HepG2 (cell line): ENCODE data around the gene NEU4. TPM values are rescaled to one million over a fixed set of nuclear protein-coding genes. Genes with fewer than 3 reads are reported as not detected.

Experiments used
- AHDC1 ChIP-seq: sonication (generic); formaldehyde crosslinking; IDR thresholded peaks from 2 replicates; pipeline ENCODE4 v1.5.1; 2020; ENCODE audit warnings: mild to moderate bottlenecking, missing genetic modification reagents, borderline replicate concordance
- FIP1L1 ChIP-seq: fragments of 200-400 bp; formaldehyde crosslinking; IDR thresholded peaks from 2 replicates; pipeline ENCODE4 v1.6.1; 2018; ENCODE audit warnings: low read depth, mild to moderate bottlenecking, low read length, moderate library complexity, borderline replicate concordance; ENCODE audit not compliant: insufficient read depth
- FOSL2 ChIP-seq: sonication (generic); formaldehyde crosslinking; IDR thresholded peaks from 2 replicates; pipeline ENCODE4 v1.4.0; 2020; ENCODE audit warnings: missing genetic modification reagents
- GABPB1 ChIP-seq: IDR thresholded peaks from 2 replicates; pipeline ENCODE4 v1.6.1; 2016; ENCODE audit warnings: mild to moderate bottlenecking, missing genetic modification reagents, moderate library complexity, missing compliant biosample characterization
- MIER2 ChIP-seq: IDR thresholded peaks from 2 replicates; pipeline ENCODE4 v1.6.1; 2016; ENCODE audit warnings: missing biosample characterization, missing genetic modification reagents
- MYNN ChIP-seq: sonication (generic); formaldehyde crosslinking; IDR thresholded peaks from 2 replicates; pipeline ENCODE4 v1.4.0; 2020; ENCODE audit warnings: mild to moderate bottlenecking, low read depth, missing genetic modification reagents
- RAD21 ChIP-seq: fragments of 450-650 bp; formaldehyde crosslinking; IDR thresholded peaks from 2 replicates; pipeline ENCODE4 v1.5.0; 2020; ENCODE audit warnings: mild to moderate bottlenecking
- RORA ChIP-seq: sonication (generic); formaldehyde crosslinking; IDR thresholded peaks from 2 replicates; pipeline ENCODE4 v1.5.0; 2020; ENCODE audit warnings: mild to moderate bottlenecking, missing genetic modification reagents, moderate library complexity
- TEAD2 ChIP-seq: sonication (generic); formaldehyde crosslinking; IDR thresholded peaks from 2 replicates; pipeline ENCODE4 v1.9.0; 2021; ENCODE audit warnings: missing genetic modification reagents
- TERF1 ChIP-seq: sonication (generic); formaldehyde crosslinking; IDR thresholded peaks from 2 replicates; pipeline ENCODE4 v1.8.0; 2022; ENCODE audit warnings: mild to moderate bottlenecking, missing genetic modification reagents, moderate library complexity
- ZFP82 ChIP-seq: sonication (generic); formaldehyde crosslinking; IDR thresholded peaks from 2 replicates; pipeline ENCODE4 v1.5.1; 2020; ENCODE audit warnings: mild to moderate bottlenecking, missing genetic modification reagents, borderline replicate concordance
- ZNF3 ChIP-seq: IDR thresholded peaks from 2 replicates; pipeline ENCODE4 v1.7.0; 2017; ENCODE audit warnings: inconsistent platforms
- ZNF674 ChIP-seq: sonication (generic); formaldehyde crosslinking; IDR thresholded peaks from 2 replicates; pipeline ENCODE4 v1.5.0; 2020; ENCODE audit warnings: low read depth, mild to moderate bottlenecking, missing genetic modification reagents
- ZNF83 ChIP-seq: sonication (generic); formaldehyde crosslinking; IDR thresholded peaks from 2 replicates; pipeline ENCODE4 v1.4.0; 2020; ENCODE audit warnings: missing genetic modification reagents, mild to moderate bottlenecking, borderline replicate concordance
- polyA plus RNA-seq, 8 experiments: library from polyadenylated mRNA; depleted of rRNA in 3 of 8; stranded (reverse) in 7 of 8; unstranded in 1 of 8; fragments of >200 nt; fragmentation: Illumina TruSeq in 4 of 8; extraction: Trizol in 4 of 8; gene quantifications; 2 replicates each; pipeline versions ENCODE4 v1.2.1 to v1.2.3, GENCODE V29; 2011 to 2016; ENCODE audit warnings: low read depth in 4 of 8, missing spikeins in 1 of 8, mixed read lengths in 1 of 8; ENCODE audit not compliant: insufficient read depth in 1 of 8
- total RNA-seq, 5 experiments: library from RNA; depleted of rRNA; stranded (reverse); fragments of >200 nt; fragmentation: Illumina TruSeq; extraction: Trizol; gene quantifications; 2 replicates each; pipeline ENCODE4 v1.2.3, GENCODE V29; 2016; ENCODE audit warnings: low read depth in 1 of 5
- TF ChIP-seq, protein P1 (sequence below): sonication (generic); formaldehyde crosslinking; IDR thresholded peaks from 2 replicates; pipeline ENCODE4 v1.5.1; 2020; ENCODE audit warnings: missing genetic modification reagents, mild to moderate bottlenecking, borderline replicate concordance
- TF ChIP-seq, protein P2 (sequence below): IDR thresholded peaks from 2 replicates; pipeline ENCODE4 v1.6.1; 2016; ENCODE audit warnings: missing compliant biosample characterization, missing genetic modification reagents, borderline replicate concordance

NEU4 gene
- total and polyA plus RNA-seq, 2 of the 13 experiments (the other 11 are each of a cell fraction or from before 2014, with no cell fraction given), result 53.5 to 107 TPM

DNA sequence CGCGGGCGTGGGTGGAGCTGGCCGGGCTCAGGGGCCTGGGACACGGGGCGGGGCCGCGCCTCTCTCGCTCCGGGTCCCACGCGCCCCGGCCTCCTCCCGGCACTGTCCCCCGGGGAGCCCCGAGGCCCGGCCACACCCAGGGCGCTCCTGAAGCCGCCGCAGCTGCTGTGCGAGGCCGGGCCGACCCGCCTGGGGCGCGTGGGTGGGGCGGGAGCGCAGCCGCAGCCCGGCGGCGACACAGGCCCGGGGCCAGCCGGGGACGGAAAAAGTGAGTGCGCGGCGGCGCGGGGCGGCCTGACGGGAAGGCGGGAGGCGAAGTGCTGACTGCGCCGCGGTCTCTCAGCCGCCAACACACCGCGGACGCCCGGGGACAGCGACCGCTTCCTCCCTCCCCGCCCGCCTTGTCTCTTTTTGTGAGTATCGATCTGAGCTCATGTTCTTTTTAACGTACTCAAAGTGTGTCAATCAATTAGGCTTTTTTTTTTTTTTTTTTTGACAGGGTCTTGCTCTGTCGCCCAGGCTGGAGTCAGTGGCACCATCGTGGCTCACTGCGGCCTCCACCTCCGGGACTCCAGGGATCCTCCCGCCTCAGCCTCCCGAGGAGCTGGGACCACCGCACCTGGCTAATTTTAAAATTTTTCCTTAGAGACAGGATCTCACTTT, 35.2 kb downstream of the NEU4 start (continued):
- no peak for TF ChIP-seq AHDC1 (CRISPR knock-in tag)
- TF ChIP-seq ZFP82 (CRISPR knock-in tag), result no peak
- TF ChIP-seq ZNF83, result no peak
- TF ChIP-seq GABPB1 (CRISPR knock-in tag), result peak; percentile 41; the same call in 1 of the 2 replicates
- 0 out of 2 replicates have a peak, but pooled peaks have one; percentile 29 for TF ChIP-seq RAD21 (CRISPR knock-in tag)
- no peak for TF ChIP-seq TEAD2 (CRISPR knock-in tag)
- no peak for TF ChIP-seq MYNN
- TF ChIP-seq, protein P1, sequence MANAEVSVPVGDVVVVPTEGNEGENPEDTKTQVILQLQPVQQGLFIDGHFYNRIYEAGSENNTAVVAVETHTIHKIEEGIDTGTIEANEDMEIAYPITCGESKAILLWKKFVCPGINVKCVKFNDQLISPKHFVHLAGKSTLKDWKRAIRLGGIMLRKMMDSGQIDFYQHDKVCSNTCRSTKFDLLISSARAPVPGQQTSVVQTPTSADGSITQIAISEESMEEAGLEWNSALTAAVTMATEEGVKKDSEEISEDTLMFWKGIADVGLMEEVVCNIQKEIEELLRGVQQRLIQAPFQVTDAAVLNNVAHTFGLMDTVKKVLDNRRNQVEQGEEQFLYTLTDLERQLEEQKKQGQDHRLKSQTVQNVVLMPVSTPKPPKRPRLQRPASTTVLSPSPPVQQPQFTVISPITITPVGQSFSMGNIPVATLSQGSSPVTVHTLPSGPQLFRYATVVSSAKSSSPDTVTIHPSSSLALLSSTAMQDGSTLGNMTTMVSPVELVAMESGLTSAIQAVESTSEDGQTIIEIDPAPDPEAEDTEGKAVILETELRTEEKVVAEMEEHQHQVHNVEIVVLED (CRISPR knock-in tag), result no peak
- TF ChIP-seq, protein P2, sequence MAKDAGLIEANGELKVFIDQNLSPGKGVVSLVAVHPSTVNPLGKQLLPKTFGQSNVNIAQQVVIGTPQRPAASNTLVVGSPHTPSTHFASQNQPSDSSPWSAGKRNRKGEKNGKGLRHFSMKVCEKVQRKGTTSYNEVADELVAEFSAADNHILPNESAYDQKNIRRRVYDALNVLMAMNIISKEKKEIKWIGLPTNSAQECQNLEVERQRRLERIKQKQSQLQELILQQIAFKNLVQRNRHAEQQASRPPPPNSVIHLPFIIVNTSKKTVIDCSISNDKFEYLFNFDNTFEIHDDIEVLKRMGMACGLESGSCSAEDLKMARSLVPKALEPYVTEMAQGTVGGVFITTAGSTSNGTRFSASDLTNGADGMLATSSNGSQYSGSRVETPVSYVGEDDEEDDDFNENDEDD, result 0 out of 2 replicates have a peak, but pooled peaks have one; percentile 21
- TF ChIP-seq FIP1L1, result no peak
- TF ChIP-seq RORA (CRISPR knock-in tag), result no peak
- TF ChIP-seq ZNF3 (CRISPR knock-in tag), result no peak
- TF ChIP-seq ZNF674 (CRISPR knock-in tag), result no peak
- TF ChIP-seq TERF1 (CRISPR knock-in tag), result no peak
- no peak for TF ChIP-seq MIER2
- TF ChIP-seq FOSL2 (CRISPR knock-in tag), result 0 out of 2 replicates have a peak, but pooled peaks have one; percentile 6
